LHCN-M2 (cell line): ENCODE measurements around the gene MEGF6. TPM values are rescaled to one million over a fixed set of nuclear protein-coding genes. Genes with fewer than 3 reads are reported as not detected.

ENCODE experiments used
- DNase-seq: peaks from one replicate; pipeline ENCODE4 v3.0.0-alpha.2; 2012; ENCODE audit warnings: low read depth
- total RNA-seq: library from RNA; depleted of rRNA; stranded (reverse); fragments of >200 nt; gene quantifications from 2 replicates; pipeline ENCODE4 v1.2.3, GENCODE V29; 2014

MEGF6 gene
- total RNA-seq, 1 experiment from 2014 or later: 0.11 TPM

DNA sequence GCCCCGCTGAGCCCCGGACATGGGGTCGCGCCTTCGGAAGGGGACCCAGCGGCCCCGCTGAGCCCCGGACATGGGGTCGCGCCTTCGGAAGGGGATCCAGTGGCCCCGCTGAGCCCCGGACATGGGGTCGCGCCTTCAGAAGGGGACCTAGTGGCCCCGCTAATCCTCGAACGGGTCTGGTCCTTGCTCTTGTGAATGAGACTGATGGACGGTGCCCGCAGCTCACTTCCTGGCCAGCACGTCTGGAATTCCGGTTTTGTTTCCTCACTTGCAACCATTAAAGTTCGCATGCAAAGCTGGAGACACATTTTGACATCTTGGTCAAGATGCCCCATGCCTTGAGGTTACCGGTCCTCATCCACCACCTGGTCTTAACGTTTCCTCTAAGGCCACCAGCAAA lies 33.0 kb upstream of the MEGF6 start:
- DNase-seq: no peak

- no peak for DNase-seq
Observed at GRCh38 chr1:3642919-3643675, 31.8 kb upstream of the MEGF6 start.

DNA sequence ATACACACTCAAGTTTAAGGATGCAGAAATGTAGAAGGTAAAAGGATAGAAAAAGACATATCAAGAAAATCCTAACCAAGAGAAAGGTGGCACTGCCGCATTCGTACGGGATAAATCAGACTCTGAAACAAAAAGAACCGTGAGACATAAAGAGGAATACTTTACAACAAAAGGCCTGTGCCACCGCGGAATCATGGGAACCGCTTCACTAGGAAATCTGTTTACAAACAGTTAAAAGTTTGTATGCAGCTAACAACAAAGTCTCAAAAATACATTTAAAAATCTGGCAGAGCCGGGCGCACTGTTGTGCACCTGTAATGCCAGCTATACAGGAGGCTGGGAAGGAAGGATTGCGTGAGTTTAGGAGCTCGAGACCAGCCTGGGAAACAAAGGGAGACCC lies 30.5 kb upstream of the MEGF6 start:
- DNase-seq: no peak

- DNase-seq: no peak
Observed at GRCh38 chr1:3641046-3641760, 29.9 kb upstream of the MEGF6 start.

DNA sequence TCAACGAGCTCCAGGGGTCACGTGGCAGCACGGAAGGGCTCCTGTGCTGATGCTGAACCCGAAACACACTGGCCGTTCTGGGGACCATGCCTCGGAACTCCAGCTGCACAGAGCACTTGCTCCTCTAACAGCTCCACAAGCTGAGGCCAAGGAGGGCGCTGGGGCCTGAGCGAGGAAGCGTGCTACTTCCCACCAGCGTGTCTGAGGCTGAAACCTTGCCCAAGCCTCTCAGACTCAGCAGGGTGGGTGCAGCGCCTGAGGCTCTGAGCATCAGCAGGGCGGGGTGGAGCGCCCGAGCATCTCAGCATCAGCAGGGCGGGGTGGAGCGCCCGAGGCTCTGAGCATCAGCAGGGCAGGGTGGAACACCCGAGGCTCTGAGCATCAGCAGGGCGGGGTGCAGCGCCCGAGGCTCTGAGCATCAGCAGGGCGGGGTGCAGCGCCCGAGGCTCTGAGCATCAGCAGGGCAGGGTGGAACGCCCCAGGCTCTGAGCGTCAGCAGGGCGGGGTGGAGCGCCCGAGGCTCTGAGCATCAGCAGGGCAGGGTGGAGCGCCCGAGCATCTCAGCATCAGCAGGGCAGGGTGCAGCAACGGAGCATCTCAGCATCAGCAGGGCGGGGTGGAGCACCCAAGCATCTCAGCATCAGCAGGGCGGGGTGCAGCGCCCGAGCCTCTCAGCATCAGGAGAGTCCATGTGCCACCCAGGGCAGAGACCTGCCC lies 29.0 kb upstream of the MEGF6 start:
- no peak for DNase-seq

DNA sequence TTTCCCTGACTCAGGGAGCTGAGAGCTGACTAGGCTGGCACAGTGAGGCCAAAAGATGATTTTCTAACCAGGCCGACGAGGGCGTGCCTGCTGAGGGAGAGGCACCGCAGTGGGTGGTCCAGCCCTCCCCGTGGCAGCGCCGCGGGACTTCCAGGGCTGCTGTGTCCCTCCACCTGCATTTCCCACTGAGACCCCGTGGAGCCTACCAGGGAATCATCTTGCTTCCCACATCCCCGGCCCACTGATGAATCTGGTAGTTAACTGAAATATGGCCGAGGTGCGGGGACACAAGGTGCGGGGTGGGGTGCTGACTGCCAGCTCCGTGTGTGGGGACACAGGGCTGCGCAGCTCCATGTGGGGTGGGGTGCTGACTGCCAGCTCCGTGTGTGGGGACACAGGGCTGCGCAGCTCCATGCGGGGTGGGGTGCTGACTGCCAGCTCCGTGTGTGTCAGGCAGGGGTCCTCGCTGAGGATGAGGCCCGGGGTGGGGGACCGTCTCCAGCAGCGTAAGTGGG lies 28.1 kb upstream of the MEGF6 start:
- no peak for DNase-seq

GRCh38 chr1:3638676-3639075 lies 27.4 kb upstream of the MEGF6 start:
- no peak for DNase-seq

- no peak for DNase-seq
Observed at GRCh38 chr1:3638027-3638426, 26.7 kb upstream of the MEGF6 start.

DNA sequence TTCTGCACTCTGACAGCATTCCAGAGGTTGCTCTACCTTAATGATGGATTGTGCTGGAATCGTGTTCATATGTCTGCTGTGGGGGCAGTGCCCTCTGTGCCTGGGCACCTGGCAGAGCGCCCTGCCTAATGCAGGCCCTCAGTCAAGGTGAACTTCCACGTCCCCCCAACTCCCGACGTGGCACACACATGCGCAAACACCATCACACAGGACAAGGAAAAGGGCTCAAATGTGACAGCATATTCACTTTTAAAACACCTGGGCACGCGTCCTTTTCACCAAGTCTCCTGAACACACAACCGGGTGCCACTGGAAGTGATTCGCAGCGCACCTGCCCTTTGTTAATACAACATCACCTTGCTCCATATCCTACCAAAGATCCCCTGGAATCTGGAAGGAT lies 25.2 kb upstream of the MEGF6 start:
- no peak for DNase-seq

DNA sequence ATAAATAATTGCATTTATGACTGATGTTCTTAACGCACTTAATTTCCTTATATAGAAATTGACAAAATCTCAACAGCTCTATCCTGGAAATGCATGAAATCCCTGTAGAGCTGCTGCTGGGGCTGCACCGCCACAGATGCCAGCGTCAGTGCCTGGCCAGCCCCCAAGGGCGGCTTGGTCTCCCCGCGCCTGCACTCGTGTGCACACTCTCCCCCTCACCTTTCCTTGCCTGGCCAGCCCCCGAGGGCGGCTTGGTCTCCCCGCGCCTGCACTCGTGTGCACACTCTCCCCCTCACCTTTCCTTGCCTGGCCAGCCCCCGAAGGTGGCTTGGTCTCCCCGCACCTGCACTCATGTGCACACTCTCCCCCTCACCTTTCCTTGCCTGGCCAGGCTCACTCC lies 24.8 kb upstream of the MEGF6 start:
- no peak for DNase-seq

DNA sequence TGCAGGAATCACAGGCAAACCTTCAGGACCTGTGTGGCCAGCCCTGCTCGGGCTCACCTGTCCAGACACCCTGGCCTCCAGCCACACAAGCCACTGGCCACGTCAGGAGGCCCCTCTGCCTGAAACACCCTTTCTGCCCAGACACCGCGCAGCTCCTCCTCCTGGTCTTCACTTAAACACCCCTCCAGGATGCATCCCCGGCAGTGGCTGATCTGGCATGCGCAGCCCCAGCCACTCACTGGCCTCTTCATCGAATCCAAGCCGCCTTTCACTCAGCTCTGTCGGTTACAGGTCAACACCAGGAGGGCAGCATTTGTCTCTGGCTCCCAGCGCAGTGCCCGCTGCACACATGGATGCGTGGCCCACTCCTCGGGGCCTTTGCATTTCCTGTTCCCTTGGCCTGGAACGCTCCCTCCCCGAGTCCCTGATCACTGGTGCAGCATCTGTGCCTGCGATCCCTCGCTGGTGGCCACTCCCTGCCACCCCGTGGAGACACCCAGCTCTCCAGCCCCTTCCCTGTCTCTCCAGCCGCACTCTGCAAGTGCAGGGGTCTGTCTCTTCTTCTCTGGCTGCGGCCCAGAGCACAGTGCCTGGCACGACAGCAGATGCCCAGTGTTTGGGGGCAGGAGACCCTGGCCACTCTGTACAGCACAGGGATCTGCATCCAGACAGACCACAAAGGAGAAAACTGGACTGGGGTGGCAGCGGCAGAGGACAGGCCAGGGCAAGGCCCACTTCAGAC lies 22.9 kb upstream of the MEGF6 start:
- no peak for DNase-seq

- DNase-seq: no peak
Observed at GRCh38 chr1:3633344-3634058, 22.2 kb upstream of the MEGF6 start.

DNA sequence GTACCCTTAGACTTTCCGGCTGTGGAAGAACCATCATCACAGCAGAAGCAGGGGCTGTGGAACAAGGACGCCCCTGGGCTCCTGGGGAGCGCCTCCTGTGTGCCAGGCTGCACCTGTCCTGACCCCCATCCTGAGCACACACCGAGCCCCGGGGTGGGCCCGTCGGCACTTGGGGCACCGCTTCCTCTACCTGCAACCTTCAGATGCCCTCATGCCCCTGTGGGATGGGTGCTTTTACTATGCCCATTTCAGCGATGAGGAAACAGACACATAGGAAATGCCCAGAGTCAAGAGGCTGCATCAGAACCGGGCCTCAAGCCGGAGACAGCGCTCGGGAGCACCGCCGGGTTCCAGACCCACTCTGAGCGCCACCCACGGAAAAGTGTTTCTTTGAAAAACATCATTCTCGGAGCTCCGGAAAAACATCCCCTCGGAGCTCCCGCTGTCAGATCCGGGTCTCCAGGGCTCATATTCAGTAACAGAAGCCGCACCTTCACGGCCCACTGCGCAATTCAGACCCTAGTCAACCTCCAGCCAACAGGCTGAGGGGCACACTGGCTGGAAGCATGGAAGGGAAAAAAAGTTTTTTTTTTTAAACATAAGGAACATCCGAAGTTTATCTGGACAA lies 21.5 kb upstream of the MEGF6 start:
- DNase-seq: no peak

DNA sequence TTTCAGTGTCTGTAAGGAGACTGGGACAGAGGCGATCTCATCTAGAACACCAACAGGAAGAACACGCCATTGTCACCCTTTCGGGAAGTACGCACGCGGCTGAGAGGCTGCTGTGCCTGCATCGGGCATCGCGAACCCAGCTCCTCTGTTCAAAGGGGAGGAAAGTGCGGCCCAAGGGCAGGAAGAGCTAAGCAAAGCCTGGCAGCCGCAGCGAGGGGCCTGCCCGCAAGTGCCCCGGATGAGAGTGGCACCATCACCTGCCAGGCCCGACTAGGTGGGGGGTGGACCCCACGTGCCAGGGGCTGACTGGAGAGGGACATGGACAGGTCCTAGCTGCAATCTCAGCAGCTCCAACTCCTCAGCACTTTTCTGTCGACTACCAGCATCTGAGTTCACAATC lies 21.0 kb upstream of the MEGF6 start:
- DNase-seq: no peak

- DNase-seq: no peak
Observed at GRCh38 chr1:3631320-3632260, 20.3 kb upstream of the MEGF6 start.

DNA sequence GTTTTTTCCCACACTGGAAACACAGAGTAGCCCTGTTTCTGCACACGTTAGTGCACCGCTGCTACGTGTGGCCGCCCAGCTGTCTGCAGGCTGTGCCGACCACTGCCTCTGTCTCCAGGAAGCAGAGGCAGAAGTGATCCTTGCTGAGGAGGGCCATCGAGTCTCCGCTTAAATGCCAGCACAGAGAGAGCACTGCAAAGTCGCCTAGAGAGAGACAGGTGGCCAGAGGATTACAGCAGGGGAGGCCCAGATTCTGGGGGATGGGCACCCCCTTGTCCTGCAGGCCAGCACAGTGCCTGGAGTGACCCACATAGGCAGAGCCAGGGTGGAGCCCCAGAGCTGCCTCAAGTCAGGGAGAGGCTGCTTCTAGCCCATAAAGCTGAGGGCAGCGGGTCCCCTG lies 19.6 kb upstream of the MEGF6 start:
- no peak for DNase-seq

- no peak for DNase-seq
Observed at GRCh38 chr1:3630161-3630611, 18.9 kb upstream of the MEGF6 start.

DNA sequence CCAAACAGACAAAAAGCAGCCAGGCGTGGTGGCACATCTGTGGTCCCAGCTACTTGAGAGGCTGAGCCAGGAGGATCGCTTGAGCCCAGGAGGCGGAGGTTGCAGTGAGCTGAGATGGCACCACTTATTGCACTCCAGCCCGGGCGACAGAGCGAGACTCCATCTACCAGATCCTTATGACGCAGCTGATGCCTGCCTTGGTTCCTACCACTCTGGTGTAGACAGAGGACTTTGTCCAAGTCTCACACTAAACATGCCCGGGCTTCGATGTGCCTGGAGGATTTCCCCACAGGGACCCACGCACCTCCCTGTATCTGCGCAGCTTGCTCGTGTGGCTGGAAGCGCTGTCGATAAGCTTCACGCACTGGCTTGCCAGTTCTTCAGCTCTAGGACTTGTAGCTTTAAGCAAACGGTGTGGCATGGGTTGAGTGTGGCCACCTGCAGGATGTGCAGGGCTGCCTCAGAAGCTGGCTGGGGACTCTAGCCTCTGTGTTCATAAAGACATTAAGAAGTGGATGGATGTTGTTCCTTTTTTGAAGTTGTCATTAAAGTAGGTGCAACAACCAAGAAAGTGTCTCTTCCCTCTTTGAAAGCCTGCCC lies 18.4 kb upstream of the MEGF6 start:
- no peak for DNase-seq

DNA sequence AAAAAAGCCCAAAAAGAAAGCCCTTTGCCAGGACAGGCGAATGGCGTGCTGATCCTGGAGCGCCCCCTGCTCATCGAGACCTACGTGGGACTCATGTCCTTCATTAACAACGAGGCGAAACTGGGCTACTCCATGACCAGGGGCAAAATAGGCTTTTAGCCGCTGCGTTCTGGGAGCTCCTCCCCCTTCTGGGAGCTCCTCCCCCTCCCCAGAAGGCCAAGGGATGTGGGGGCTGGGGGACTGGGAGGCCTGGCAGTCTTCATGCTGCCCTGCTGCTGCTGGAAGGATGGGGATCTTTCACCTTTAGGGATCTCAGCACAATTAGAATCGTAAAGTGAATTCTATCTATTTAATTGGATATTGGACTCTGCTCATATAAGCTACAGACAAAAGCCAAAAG lies 17.1 kb upstream of the MEGF6 start:
- no peak for DNase-seq
